ENCODE measurements around the gene SF1.

DNA sequence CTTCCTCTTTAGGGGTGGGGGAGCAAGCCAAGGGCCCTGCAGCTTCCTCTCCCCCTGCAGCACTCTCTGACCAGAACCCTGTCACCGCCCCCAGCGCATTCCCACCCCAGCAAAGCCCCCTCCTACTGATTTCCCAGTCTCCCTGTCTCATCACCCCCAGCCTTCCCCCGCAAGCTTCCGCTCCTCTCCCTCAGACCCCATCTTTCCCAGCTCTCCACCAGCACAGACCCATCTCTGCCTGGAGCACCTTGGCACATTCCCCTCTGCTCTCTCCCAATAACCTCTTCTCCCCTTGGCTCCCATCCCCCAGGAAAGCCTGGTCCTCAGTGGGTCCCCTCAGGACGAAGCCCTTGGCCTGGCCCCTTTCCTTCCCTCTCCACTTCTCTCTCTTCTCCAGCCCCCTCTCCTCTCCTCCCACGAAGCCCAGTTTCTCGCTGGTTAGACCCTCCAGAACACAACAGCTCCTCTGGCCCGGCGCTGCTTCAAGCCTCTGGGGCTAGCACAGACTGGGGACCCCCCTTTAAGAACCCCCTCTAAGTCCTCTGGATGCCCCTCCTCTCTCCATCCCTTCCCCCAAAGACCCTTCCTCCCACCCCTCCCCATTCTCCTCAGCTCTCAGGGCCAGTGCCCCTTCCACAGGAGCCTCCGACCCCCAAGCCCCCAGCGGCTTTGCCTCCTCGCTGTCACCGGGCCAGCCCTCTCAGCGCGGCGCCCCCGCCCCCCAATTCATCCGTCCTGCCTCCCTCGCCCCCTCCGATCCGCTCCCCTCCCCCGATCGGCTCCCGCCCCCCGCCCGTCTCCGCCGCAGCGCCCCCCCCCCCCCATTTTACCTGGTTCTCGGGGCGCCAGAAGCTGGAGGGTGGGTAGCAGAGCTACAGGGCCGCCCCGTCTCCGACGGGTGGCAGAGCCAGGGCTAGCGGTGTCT is 55.9 kb downstream of the SF1 start:
- TF ChIP-seq, protein P1, sequence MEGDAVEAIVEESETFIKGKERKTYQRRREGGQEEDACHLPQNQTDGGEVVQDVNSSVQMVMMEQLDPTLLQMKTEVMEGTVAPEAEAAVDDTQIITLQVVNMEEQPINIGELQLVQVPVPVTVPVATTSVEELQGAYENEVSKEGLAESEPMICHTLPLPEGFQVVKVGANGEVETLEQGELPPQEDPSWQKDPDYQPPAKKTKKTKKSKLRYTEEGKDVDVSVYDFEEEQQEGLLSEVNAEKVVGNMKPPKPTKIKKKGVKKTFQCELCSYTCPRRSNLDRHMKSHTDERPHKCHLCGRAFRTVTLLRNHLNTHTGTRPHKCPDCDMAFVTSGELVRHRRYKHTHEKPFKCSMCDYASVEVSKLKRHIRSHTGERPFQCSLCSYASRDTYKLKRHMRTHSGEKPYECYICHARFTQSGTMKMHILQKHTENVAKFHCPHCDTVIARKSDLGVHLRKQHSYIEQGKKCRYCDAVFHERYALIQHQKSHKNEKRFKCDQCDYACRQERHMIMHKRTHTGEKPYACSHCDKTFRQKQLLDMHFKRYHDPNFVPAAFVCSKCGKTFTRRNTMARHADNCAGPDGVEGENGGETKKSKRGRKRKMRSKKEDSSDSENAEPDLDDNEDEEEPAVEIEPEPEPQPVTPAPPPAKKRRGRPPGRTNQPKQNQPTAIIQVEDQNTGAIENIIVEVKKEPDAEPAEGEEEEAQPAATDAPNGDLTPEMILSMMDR (IDR thresholded peaks at IDR 0.05; ENCODE audit: borderline replicate concordance, extremely low read depth, low read length, poor library complexity, severe bottlenecking), result no peak
- TF ChIP-seq EZH2 (IDR thresholded peaks at IDR 0.05; ENCODE audit: borderline replicate concordance, low read depth, low read length, severe bottlenecking), result no peak
